D721Med (cell line): ENCODE measurements around the gene FBN1.

Source experiments
- DNase-seq: peaks from one replicate; pipeline ENCODE4 v3.0.0; 2011; ENCODE audit warnings: low spot score; ENCODE audit not compliant: insufficient read length
- FAIRE-seq: peaks from 2 replicates; lab custom pipeline; 2011; peaks lifted over from hg19 to GRCh38; lab: Jason Lieb, UNC
- TF ChIP-seq, protein P1 (sequence below): IDR thresholded peaks from 2 replicates; pipeline ENCODE4 v1.5.1; 2012; ENCODE audit warnings: mild to moderate bottlenecking, control low read depth; ENCODE audit not compliant: insufficient read depth; ENCODE audit errors: missing control alignments

FBN1 gene

GRCh38 chr15:48414015-48414414 is 231.5 kb downstream of the FBN1 start:
- TF ChIP-seq, protein P1, sequence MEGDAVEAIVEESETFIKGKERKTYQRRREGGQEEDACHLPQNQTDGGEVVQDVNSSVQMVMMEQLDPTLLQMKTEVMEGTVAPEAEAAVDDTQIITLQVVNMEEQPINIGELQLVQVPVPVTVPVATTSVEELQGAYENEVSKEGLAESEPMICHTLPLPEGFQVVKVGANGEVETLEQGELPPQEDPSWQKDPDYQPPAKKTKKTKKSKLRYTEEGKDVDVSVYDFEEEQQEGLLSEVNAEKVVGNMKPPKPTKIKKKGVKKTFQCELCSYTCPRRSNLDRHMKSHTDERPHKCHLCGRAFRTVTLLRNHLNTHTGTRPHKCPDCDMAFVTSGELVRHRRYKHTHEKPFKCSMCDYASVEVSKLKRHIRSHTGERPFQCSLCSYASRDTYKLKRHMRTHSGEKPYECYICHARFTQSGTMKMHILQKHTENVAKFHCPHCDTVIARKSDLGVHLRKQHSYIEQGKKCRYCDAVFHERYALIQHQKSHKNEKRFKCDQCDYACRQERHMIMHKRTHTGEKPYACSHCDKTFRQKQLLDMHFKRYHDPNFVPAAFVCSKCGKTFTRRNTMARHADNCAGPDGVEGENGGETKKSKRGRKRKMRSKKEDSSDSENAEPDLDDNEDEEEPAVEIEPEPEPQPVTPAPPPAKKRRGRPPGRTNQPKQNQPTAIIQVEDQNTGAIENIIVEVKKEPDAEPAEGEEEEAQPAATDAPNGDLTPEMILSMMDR = no peak
- DNase-seq = no peak
- no peak for FAIRE-seq

DNA sequence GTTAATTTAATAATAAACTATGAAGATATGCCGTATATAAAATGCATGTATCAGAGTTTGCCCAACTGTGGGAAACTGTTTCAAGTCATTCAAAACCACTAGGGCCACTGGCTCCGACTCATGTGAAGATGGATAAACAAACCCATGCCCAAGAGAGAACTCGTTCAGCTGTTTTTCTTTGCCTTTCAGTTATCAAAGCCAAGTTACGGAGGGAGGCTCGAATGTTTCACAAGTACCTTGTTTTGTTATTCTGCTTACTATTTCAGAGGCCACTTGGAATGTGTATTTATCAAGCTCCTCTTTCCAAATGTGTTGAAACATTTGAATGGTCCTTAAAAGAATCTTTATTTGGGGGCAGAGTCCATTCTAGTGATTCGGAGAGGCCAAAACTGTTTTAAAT is 232.2 kb downstream of the FBN1 start:
- DNase-seq (no peak), FAIRE-seq (no peak)

DNA sequence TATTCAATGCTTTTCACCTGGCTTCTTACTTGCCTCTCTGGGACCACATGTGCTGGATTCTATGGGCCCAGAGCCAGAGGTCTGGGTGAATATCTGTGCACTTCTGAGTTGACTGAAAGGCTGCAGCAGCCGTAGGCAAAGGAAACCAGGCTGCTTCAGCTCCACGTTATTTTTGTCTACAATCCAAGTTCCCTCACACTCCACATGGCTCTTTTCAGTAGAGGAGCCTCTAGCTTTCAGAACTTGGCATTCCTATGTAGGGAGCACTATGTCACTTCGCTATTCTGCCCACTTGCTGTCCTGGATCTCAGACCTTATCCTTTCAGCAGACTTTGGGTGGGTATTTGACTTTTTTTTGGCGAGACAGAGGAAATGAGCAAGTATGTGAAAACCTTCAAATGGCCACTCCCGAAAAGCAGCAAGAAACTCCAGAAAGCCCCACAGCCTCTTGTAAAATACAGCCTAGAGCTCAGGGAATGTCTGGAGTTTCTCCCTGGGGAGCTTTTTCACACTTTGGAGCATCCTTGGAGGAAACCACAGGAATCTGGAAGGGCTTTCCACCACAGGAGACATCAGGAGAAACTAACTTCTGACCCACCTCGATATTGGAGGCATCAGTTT is 233.4 kb downstream of the FBN1 start:
- TF ChIP-seq, protein P1 = no peak
- no peak for DNase-seq
- no peak for FAIRE-seq

More for the DNA sequence above, 232.2 kb downstream of the FBN1 start:
- TF ChIP-seq, protein P1 = no peak

DNA sequence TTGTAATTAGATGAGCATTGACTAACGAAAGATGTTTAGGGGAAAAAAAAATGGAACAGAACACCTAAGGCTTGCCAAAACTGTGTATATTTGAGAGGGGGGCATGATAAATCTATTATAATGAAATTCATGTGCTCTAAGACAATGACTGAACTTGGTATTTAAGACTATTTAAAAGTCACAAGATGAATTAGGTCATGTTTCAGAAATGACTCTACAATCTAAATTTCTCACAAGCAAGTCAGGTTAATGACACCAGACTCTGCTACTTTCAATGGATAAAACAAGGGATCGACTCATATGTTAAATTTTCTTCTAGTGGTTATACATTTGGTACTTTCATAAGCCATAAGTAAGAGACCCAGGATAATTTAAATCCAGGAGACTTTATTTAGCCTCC is 235.9 kb downstream of the FBN1 start:
- DNase-seq (no peak), FAIRE-seq (no peak)
- TF ChIP-seq, protein P1 = no peak

GRCh38 chr15:48408327-48408726 is 237.2 kb downstream of the FBN1 start:
- no peak for DNase-seq
- TF ChIP-seq, protein P1 = no peak
- no peak for FAIRE-seq

- FAIRE-seq (no peak), DNase-seq (no peak)
- TF ChIP-seq, protein P1 = no peak
These were observed 237.9 kb downstream of the FBN1 start for GRCh38 chr15:48407646-48408045.

GRCh38 chr15:48406911-48407310 is 238.6 kb downstream of the FBN1 start:
- FAIRE-seq = no peak
- DNase-seq = no peak
- TF ChIP-seq, protein P1 = no peak
